Kidney (tissue), 14 donors: Measurements from ENCODE around the gene PODXL2. TPM values are rescaled to one million over a fixed set of nuclear protein-coding genes. Genes with fewer than 3 reads are reported as not detected.

ENCODE experiments used
- DNase-seq, 5 donors: peaks; one replicate each; pipeline ENCODE4 v3.0.0-alpha.2; 2013 to 2020
- FAIRE-seq: peaks from 2 replicates; lab custom pipeline; 2012; peaks lifted over from hg19 to GRCh38; lab: Jason Lieb, UNC
- H3K27ac ChIP-seq, 2 donors: one replicate each; pipeline ENCODE4 v1.7.0; 2013; ENCODE audit warnings: low read depth in 2 of 2, low read length in 2 of 2, inconsistent platforms in 1 of 2
- H3K27me3 ChIP-seq: one replicate; pipeline ENCODE4 v1.7.1; 2013; ENCODE audit warnings: low read length, inconsistent platforms; ENCODE audit not compliant: control insufficient read depth, insufficient read depth
- H3K36me3 ChIP-seq, 3 donors: one replicate each; pipeline versions ENCODE4 v1.7.0 to v1.7.1; 2013; ENCODE audit warnings: low read length in 3 of 3, control low read depth in 1 of 3, inconsistent platforms in 1 of 3; ENCODE audit not compliant: insufficient read depth in 3 of 3, control insufficient read depth in 2 of 3
- H3K4me1 ChIP-seq, 3 donors: one replicate each; pipeline versions ENCODE4 v1.7.0 to v1.7.1; 2013; ENCODE audit warnings: low read length in 3 of 3, inconsistent platforms in 1 of 3, low read depth in 1 of 3; ENCODE audit not compliant: control insufficient read depth in 2 of 3, insufficient read depth in 2 of 3
- H3K4me3 ChIP-seq, 3 donors: one replicate each; pipeline versions ENCODE4 v1.7.0 to v1.8.1; 2013; ENCODE audit warnings: low read length in 3 of 3, control low read depth in 1 of 3, inconsistent platforms in 1 of 3
- H3K9ac ChIP-seq, 3 donors: one replicate each; pipeline versions ENCODE4 v1.7.0 to v1.7.1; 2013; ENCODE audit warnings: low read length in 3 of 3, control low read depth in 1 of 3, inconsistent platforms in 1 of 3
- H3K9me3 ChIP-seq, 3 donors: one replicate each; pipeline versions ENCODE4 v1.7.0 to v1.7.1; 2013; ENCODE audit warnings: low read length in 3 of 3, control low read depth in 1 of 3, inconsistent platforms in 1 of 3; ENCODE audit not compliant: control insufficient read depth in 2 of 3, insufficient read depth in 1 of 3
- CTCF ChIP-seq: IDR thresholded peaks from 3 replicates; pipeline ENCODE4 v1.5.1; 2012; ENCODE audit warnings: mild to moderate bottlenecking, moderate library complexity, borderline replicate concordance; ENCODE audit not compliant: insufficient read depth; ENCODE audit errors: extremely low read depth
- intact Hi-C: fragments of 100-400 bp; cut with DNase I; formaldehyde crosslinking; loops from one replicate; pipeline ENCODE4 v1.11.1; 2022
- polyA plus RNA-seq: library from polyadenylated mRNA; stranded (reverse); fragments of 350-450 nt; fragmentation: Illumina TruSeq; extraction: RNeasy Lipid Tissue Mini Kit (QIAGEN cat#74804); gene quantifications from one replicate; pipeline ENCODE4 v1.2.3, GENCODE V29; 2014; ENCODE audit warnings: low read depth, low replicate concordance; ENCODE audit not compliant: insufficient read depth
- total RNA-seq: library from RNA; stranded (reverse); fragmentation: NEBNext Ultra II Directional; extraction: Animal tissue kit (Norgen Biotek cat#: 25700); gene quantifications from one replicate; pipeline ENCODE4 v1.2.1, GENCODE V29; 2021
- donor health status: control.
- donor health status: control.
- donor health status: control.
- donor health status: control.
- donor health status: control.
- donor health status: DM: yes; HTN: yes; CAD: no.
- donor health status: Normal renal cell carcinoma (clear cell type).

The PODXL2 gene
- total and polyA plus RNA-seq, 2 donors from 2014 or later = 7.4 to 10.5 TPM

GRCh38 chr3:127639173-127640041, 10.4 kb downstream of the PODXL2 start:
- TF ChIP-seq CTCF = no peak
- H3K27me3 ChIP-seq = no peaks in the 10 kb centered on the region
- DNase-seq (no peak), FAIRE-seq (no peak)
- H3K4me3 ChIP-seq = no peak overlapping the region
- H3K9me3 ChIP-seq = no peaks in the 10 kb centered on the region
- no peak overlapping the region for H3K27ac ChIP-seq
- intact Hi-C loops = no loop called here
- no peaks in the 10 kb centered on the region for H3K4me1 ChIP-seq
- no peak overlapping the region for H3K9ac ChIP-seq
- H3K36me3 ChIP-seq = no peaks in the 10 kb centered on the region

DNA sequence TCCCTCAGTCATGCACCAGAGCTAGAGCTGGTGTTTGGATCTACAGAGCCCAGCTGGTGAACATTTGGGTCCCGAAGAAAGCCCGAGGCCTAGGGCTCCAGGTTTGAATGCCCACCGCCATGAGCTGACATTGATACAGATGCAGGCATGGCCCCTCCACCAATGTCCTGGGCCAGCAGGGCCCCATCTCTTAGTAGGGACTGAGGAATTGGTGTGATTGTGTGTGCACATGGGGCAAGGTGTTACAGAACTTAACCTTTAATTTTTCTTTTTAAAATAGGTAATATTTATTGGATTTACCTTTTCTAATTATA, 11.0 kb downstream of the PODXL2 start:
- no peak for TF ChIP-seq CTCF
- intact Hi-C loops = no loop called here
- no peak overlapping the region for H3K4me3 ChIP-seq
- H3K4me1 ChIP-seq = no peaks in the 10 kb centered on the region
- DNase-seq (no peak), FAIRE-seq (no peak)
- H3K27me3 ChIP-seq = no peaks in the 10 kb centered on the region
- H3K9ac ChIP-seq = no peak overlapping the region
- H3K27ac ChIP-seq = no peak overlapping the region
- H3K9me3 ChIP-seq = no peaks in the 10 kb centered on the region
- no peaks in the 10 kb centered on the region for H3K36me3 ChIP-seq

GRCh38 chr3:127644641-127645370, 15.8 kb downstream of the PODXL2 start:
- DNase-seq (no peak), FAIRE-seq (no peak)
- H3K4me1 ChIP-seq = peaks cover 0 to 9% (median 8%) of the 10 kb centered on the region in 3 donors
- TF ChIP-seq CTCF = no peak
- no peaks in the 10 kb centered on the region for H3K36me3 ChIP-seq
- no peak overlapping the region for H3K27ac ChIP-seq
- H3K4me3 ChIP-seq = no peak overlapping the region
- H3K9ac ChIP-seq = no peak overlapping the region
- H3K9me3 ChIP-seq = no peaks in the 10 kb centered on the region
- intact Hi-C loops = no loop called here
- H3K27me3 ChIP-seq = no peaks in the 10 kb centered on the region
